HG03039 (cell line): Measurements from ENCODE around the gene DPYSL3.

Source experiments
- ATAC-seq: cut with Tn5 transposase; IDR thresholded peaks from one replicate; pipeline ENCODE4 v1.9.1; 2021; ENCODE audit warnings: mild to moderate bottlenecking, moderate library complexity; ENCODE audit not compliant: unreplicated experiment

The DPYSL3 gene

DNA sequence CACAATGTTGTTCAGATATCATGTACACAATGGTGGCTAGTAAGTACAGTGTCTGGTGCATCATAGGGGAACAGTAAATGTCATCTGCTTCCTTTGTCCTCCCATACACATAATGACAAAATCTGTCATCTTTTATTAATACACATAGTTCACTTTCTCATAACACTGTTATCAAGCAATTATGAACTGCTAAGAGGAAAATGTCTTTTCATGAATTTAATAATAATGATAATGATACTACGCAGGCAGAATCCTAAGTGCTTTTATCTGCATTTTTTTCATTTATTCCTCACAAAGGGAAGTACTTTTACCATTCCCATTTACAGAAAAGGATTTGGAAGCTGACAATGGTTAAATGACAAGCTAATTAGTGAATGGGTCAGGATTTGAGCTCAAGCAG, 35.7 kb downstream of the DPYSL3 start:
- ATAC-seq: no peak

DNA sequence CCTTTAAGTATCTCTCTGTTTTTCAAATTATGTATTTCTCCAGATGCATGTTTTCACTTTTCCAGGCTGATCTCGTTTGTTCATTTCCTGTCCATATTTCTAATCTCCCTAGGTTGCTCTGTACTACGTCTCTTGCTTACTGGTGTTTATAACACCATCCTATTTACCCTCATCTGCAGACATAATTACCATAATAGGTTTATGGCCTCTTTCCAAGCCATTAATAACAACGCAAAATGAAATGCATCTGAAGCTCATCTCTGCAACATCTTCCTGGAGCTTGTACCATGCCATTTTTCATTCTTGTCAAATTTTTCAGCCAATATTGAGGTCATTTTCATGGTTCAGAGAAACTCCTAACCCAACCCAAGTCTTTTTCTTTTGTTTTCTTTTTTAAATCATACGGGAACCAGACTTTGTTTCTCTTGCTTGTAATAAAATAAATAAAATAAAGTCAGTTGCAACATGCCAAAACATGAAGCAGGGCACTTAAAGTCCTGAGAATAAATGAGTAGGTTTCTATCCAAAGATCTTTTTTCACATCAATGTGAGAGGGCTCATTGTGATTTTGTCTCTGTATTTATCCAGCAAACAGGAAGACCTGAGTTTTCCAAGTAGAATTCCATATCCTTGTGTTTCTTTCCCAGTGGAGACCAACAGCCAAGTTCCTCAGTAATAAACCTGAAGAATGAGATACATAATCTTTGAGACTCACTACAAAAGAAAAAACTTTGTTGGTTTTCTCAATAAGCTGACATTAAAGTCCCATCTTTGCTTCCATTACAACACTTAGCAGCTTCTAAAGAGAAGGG, 37.0 kb downstream of the DPYSL3 start:
- no peak for ATAC-seq

DNA sequence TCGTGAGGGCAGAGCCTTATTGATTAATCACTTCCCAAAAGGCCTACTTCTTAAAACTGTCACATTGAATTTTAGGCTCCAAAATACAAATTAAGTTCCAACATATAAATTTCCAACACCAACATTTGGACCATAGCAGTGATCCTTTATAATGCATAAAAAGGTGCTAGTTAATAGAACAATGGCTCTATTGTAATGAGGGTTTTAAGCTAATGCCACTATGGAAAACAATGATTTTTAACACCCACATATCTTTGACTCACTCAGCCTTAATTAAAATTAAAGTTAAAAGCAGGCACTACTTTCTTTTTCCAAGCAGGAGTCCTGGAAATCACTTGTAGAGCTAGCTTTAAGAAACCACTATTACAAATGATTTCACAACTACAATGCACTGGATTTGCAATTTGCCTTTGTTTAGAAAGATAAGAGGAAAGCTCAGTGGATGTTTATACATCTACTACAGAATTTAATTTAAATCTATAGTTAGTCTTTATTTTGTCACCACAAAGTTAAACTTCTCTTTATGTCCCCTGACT, 41.8 kb downstream of the DPYSL3 start:
- no peak for ATAC-seq

DNA sequence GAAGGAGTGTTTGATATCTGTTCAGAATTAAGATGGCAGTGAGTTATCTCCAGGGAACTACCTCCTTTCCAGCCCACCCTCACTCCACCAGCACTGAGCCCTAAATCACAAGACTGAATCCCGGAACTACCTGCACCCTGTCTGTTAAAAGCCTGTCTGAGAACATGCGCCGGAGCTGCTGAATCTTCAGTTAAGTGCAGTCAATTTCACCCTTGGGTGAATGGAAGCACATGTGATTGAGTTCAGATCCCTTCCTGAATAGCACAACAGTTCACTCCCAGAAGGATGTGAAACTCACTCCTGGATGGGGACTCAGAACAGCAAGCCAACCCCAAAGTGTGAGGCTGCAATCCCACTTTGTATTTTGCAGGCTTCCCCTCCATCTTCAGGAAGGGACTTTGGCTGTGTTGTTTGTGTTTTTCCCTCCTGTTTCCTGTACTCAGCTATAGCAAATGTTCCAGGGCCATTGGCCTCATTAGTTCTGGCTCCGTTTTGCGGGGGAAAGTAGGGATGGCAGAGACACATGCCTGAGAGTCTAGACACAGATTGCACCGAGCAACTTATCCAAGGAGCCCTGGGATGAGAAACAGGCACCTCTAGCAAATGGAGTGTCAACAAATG, 43.4 kb downstream of the DPYSL3 start:
- ATAC-seq: no peak

DNA sequence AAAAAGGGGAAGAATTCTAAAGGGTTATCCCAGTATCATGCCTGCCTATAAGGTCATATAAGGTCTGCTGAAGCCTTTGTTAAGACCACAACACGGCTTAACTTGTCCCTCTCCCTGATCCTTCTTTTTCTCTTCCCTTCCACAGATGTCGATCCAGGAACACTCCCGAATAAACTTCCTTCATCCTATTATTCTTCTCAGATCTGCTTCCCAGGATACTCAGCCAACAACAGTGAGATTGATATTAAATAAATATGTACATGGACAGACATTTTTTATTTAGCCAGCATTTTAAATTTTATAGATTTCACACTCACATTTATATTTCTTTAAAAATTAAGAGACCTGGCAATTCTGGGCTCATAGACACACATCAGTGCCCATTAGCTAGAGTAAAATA, 44.1 kb downstream of the DPYSL3 start:
- no peak for ATAC-seq

DNA sequence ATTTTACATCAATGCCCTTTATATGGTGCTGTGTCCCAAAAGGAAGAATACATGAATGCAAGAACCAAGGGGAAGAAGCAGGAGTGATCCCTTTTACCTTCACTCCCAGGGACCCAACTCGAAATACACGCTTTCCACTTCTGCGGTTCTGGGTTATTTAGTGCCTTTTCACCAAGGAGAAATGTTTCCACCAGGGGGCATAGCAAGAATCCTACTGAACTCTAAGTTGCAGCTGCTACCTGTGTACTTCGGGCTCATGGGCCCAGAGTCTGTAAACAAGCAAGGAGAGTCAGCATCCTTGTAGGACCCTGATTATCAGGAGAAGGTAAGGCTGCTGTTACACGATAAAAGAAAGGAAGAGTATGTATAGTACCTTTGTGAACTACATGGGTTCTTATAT, 45.7 kb downstream of the DPYSL3 start:
- ATAC-seq: no peak

DNA sequence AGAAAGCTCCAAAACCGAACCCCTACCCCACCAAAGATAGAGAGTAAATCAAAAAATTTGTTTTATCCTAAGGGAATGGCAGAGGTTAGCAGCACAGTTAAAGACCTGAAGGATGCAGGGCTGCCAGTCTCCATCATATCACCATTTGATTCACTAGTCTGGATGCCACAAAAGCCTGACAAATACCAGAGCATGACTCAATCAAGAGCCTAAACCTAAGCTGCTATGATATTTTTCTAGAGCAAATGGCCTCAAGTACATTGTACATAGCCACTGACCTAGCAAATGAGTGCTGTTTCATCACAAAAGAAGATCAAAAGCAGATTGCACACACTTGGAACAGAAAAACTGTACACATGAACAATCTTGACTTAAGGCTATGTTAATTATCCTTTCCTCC, 48.0 kb downstream of the DPYSL3 start:
- ATAC-seq: no peak

DNA sequence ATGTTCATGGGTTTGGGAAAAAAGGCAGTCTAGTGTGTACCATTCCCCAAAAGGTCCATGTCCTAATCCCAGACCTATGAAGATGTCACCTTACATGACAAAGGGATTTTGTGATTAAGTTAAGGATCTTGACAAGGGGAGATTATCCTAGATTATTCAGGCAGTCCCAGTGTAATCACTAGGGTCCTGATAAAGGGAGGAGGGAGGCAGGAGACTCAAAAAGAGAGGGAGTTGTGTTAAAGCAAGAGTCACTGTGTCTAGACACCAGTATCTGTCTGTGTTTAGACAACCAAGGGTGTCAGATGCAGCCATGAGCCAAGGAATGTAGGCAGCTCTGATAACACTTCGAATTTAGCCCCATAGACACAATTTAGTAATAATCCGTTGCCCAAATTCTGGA, 49.5 kb downstream of the DPYSL3 start:
- ATAC-seq: no peak

DNA sequence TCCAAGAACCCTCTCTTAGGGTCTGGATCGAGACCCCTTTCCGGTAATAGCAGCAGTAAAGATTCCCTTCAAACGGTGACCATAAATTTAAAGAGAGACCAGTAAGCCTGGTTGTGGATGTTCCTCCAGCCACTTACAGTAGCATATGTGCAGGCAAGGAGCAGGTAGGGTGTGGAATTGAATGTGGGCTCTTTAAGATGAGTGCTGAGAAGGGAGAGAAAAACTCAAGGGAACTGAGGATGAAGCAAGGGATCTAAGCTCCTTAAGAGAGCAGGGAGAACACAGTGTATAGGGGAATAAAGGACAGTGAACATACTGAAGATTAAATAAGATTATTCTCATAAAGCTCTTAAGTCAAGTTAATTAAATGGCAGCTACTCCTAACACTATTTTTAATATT, 51.3 kb downstream of the DPYSL3 start:
- no peak for ATAC-seq

DNA sequence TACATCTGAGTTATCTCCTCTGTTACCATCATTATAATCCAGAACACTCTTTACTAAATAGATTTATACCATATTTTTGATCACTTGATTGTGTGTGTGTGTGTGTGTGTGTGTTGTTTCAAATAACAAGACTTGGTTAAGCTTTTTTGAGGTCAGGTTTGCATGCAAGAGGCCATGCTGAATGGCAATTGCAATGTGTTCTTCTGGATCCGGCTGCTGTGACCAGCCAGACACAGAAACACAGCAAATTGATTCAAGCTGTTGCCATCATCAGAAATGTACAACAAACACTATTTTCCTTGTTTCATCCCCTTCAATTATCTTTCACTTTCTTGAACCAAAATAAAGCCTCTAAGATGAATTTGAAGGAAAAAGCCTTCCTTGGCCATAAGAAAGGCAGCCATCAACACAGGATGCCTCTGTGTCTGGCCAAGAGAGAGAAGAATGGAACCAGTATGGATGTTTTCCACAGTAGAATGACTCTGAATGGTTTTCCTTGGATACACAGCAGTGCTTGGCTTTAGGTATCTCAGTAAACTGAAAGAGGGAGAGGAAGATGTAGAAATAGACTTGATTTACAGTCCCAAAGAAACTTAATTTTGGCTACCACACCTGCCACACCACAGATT, 53.9 kb downstream of the DPYSL3 start:
- no peak for ATAC-seq

DNA sequence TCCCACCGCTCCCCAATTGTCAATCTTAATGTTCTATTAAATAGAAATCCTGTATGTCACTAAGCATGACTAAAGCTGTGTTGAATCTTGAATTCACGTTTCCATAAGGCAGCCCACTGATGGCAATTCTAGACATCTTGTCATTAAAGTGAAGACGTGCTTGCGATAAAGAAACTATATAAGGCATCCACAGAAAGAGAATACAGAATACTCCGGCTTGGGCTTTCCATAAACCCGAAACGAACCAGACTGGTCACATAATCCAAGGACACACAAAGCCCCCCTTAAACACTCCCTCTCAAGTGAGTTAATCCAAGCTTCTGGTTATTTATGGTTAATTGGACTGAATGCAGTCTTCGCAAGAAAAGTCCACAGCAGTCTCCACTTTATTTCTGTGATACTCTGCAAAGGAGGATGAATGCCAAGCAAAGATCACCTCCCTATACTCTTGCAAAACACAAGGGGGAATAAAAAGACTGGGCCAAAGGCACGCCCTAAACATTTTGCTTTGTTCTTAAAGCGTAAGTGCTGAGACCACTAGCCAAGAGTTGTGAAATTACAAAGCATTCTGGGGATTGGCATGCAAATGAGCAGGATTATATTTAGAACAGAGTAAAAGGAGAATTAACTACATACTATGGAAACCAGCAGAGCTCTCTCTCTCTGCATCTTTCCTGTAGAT, 54.7 kb downstream of the DPYSL3 start:
- ATAC-seq: no peak

DNA sequence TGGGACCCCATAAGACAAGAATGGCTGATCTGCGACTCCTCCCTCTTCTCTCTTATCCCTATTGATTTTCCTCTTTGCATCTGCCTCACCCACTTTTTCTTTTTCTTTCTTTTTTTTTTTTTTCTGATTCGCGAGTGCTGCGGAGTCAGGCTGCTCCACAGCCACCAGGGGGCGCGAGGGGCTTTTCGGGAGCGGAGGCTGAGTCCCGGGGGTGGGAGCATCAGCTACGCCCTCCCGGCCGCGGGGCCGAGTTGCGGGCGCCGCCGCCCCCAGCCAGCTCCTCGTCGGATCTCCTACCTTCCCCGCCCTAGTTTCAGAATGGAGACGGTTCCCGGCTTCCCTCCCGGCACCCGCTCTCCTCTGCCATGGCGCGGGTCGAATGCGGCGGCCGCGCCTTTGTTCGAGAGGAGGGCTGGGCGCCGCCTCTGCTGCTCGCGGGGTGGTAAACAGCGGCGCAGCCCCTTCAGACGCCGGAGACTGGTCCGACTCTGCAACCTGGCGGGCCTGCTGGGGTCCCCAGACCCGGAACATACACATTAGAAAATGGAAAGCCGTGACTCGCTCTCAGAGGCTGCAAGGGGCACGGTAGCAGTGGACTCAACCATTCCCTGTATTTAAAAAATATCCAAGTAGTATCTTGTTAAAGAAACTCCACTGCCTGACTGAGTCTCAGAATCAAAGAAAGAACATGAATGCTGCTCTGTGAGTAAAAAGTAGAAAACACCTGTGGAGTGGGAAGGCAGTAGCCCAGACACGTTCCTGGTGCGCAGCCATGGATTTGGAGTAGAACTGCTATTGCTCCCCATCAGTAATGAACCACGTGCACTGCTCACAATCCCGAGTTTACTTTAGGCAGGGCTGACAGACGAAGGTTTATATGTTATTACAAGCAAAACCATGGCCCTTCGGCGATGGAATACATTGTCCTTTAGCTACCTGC, 55.7 kb downstream of the DPYSL3 start:
- peak; percentile 85 for ATAC-seq

DNA sequence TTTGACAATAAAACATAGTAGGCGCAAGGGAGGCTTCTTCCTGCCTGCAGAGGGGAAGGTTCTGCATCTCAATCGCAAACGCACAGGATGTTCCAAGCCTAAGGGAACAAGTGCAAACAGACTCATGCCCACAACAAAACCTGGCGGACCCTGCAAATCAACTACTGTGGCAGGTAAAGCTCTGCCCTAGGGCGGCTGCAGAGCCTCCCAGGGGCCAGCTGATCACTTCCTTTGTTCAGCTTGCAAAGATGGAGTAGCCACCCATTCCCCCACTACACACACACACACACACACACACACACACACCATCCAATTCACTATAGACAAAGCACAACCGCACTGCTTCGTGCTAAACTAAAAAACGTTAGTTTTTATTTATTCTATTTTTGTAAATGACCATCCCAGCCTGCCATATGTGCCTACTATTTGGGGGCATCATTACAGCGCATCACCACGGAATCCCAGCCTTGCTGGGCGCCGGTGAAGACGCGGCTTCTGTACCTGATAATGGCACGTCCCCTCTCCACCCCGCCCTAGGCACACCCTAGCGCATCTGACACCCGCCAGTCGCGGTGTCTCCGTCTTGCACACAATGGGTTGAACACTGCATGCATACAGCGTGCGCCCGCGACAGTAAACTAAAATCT, 57.6 kb downstream of the DPYSL3 start:
- no peak for ATAC-seq

DNA sequence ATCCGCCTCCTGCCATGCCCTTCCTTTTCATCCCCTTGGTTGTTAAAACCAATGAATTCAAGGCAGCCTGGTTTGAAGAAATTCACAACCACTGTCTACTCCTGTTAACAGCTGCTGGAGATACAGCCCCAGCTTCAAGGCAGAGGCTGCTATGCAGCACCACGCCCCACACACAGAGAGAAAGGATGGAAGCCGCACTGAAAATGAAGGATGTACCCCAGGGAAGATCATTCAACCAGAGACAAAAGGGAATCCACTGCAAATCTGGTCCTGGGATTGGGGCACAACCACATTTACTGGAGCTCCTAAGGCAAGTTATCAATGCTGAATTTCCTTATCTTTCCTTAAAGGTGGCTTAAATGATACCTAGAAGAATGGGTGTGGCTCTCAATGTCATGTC, 58.7 kb downstream of the DPYSL3 start:
- no peak for ATAC-seq

DNA sequence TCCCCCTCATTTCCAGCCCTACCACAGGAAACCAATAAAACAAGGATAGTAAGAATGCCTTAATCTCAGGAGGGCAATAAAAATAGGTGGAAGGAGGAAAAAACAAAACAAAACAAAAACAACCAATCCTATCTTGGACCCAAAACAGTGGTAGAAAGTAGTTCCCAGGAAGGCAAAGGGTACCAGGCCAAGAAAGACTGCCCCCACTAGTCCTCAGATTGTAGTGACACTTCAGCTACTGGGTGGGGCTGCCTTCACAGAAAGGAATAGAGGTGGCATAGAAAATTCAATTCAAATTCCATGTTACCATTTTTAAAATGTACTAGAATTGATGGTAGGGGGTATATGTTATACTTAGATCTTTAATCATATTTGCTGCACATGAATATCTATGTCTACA, 59.3 kb downstream of the DPYSL3 start:
- ATAC-seq: no peak

DNA sequence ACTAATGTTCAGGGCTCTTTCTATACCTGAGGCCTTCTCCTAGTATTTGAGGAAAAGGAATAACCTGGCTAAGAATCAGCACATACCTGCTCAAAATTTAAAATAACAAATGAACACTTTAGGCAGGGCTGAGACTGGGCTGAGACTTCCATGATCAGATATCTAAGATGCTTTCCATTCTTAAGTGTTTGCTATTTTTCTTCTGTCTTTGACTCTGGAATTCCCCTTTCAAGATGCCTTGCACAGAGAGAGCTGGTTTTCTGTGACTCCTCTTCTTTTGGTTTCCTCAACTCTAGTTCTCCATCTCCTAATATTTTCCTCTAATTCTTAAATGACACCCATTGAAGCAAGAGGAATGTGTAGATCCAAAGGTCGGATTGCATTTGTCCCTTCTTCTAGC, 61.1 kb downstream of the DPYSL3 start:
- ATAC-seq: no peak

DNA sequence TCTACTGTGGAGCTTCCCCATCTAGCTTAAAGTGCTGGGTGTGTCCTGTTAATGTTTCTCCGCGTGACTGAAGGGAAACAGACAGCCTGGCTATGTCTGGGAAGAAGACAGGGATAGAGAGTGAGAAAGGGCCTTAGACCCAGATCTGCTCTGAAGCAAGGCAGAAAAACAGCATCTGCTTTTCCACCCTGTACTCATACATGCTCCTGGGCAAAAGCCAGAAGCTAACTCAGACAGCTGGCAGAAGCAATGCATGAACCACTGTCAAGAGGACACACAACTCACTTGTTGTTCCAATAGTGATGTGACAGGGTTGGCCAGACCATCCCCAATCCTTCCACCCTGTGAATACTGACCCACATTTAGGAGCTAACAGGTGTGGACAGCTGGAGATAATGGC, 63.3 kb downstream of the DPYSL3 start:
- no peak for ATAC-seq

DNA sequence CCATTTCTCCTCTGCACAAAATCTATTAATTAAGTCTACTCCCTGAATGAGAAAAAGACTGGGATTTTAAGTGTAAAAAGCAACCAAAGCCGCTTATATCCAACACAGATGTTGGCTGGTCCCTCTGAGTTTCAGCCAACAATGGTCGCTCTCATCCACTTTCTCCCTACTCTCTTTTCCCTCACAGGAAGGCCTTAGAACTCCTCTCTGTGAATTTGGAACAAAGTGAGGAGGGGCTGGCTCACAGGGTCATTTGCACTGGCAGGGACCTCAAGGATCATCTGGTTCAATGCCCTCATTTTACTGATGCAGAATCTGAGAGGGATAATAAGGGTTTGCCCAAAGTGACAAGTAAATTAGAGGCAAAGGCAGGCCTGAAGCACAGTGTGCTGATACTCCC, 64.0 kb downstream of the DPYSL3 start:
- no peak for ATAC-seq

DNA sequence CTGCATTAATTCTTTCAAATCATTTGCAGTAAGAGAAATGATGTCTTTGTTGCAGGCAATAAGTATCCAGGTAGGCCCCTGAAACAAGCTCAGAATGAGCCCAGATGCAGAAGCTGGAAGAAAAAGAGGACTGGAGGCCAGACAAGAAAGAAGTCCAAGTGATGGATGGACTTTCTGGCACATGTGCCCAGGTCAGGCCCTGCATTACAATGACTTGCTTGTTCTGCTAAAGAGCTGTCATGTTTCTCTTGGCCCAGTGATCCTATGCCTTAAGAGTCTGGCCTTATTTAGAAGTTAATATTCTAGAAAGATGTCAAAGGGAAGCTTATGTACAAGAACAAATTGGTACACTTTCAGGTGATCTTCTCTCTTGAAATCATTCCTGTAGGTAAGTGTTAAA, 64.8 kb downstream of the DPYSL3 start:
- no peak for ATAC-seq

DNA sequence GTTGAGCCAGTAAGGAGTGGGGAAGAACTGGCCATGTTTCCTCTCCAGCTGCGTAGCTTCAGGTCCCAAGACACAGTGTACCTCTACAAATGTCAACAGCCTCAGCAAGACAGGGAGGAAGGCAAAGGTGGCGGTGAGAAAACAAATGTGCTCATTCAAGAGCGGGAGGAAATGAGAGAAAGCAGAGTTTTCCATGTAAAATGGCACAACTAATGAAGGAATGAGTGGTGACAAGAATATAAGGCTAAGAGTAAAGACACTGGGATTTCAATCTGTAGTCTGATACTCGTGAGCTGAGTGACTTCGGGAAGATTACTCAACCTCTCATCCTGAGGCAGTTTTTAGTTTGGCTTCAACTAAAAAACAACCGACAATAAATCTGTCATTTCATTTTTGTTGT, 67.6 kb downstream of the DPYSL3 start:
- no peak for ATAC-seq
